Vagina (tissue), 2 donors: Measurements from ENCODE around the gene SARDH. TPM values are rescaled to one million over a fixed set of nuclear protein-coding genes. Genes with fewer than 3 reads are reported as not detected.

ENCODE experiments used
- DNase-seq, 2 donors: peaks; one replicate each; pipeline ENCODE4 v3.0.0-alpha.2; 2017; ENCODE audit errors: extremely low spot score in 2 of 2
- H3K27ac ChIP-seq: fragments of 200-600 bp; sonication (generic); one replicate; pipeline ENCODE4 v1.5.1; 2019
- H3K27me3 ChIP-seq: fragments of 200-600 bp; sonication (generic); one replicate; pipeline ENCODE4 v1.5.1; 2019
- H3K36me3 ChIP-seq, 2 donors: fragments of 200-600 bp; sonication (generic); one replicate each; pipeline ENCODE4 v1.5.1; 2017 to 2019
- H3K4me1 ChIP-seq: fragments of 200-600 bp; sonication (generic); one replicate; pipeline ENCODE4 v1.5.1; 2019
- H3K4me3 ChIP-seq, 2 donors: fragments of 200-600 bp; sonication (generic); 1 replicate in 1 of 2; 2 replicates in 1 of 2; pipeline ENCODE4 v1.5.1; 2016 to 2019
- H3K9me3 ChIP-seq: fragments of 200-600 bp; sonication (generic); one replicate; pipeline ENCODE4 v1.5.1; 2019
- CTCF ChIP-seq, 3 experiments: fragments of 450-650 bp in 2 of 3; fragments of 200-600 bp in 1 of 3; sonication (generic) in 1 of 3; IDR thresholded peaks; one replicate each; pipeline ENCODE4 v1.5.1; 2017 to 2019; ENCODE audit warnings: antibody characterized with exemption in 3 of 3, mild to moderate bottlenecking in 2 of 3, moderate library complexity in 2 of 3
- POLR2A ChIP-seq, 2 donors: fragments of 450-650 bp; IDR thresholded peaks; one replicate each; pipeline ENCODE4 v1.6.1; 2017; ENCODE audit warnings: antibody characterized with exemption in 2 of 2, mild to moderate bottlenecking in 2 of 2, moderate library complexity in 2 of 2
- POLR2AphosphoS5 ChIP-seq, 2 donors: sonication (generic); formaldehyde crosslinking; IDR thresholded peaks; one replicate each; pipeline ENCODE4 v1.9.0; 2017; ENCODE audit warnings: antibody characterized with exemption in 2 of 2, mild to moderate bottlenecking in 2 of 2, low read depth in 1 of 2; ENCODE audit not compliant: insufficient read depth in 1 of 2
- intact Hi-C: fragments of 100-400 bp; cut with DNase I; formaldehyde crosslinking; loops from one replicate; pipeline ENCODE4 v1.15.1; 2023
- total RNA-seq: library from RNA; depleted of rRNA; stranded (reverse); fragments of >200 nt; gene quantifications from one replicate; pipeline ENCODE4 v1.2.3, GENCODE V29; 2016

Gene SARDH
- total RNA-seq, 1 donor from 2014 or later = 2.0 TPM

- no peaks in the 10 kb centered on the region for H3K36me3 ChIP-seq
- no peak for DNase-seq
- no peaks in the 10 kb centered on the region for H3K9me3 ChIP-seq
- no peaks in the 10 kb centered on the region for H3K27me3 ChIP-seq
- intact Hi-C loops = no loop called here
- H3K27ac ChIP-seq = no peak overlapping the region
- peaks cover 21% of the 10 kb centered on the region for H3K4me1 ChIP-seq
- no peak for TF ChIP-seq POLR2A (IDR thresholded peaks at IDR 0.05)
- TF ChIP-seq CTCF (IDR thresholded peaks at IDR 0.05) = no peak
- TF ChIP-seq POLR2AphosphoS5 (IDR thresholded peaks at IDR 0.05; ENCODE audit: insufficient read depth in 1 of 2, low read depth in 1 of 2) = no peak
- no peak overlapping the region for H3K4me3 ChIP-seq
These were observed 81.0 kb downstream of the SARDH start for GRCh38 chr9:133657120-133657661.

- H3K27me3 ChIP-seq = no peaks in the 10 kb centered on the region
- H3K4me3 ChIP-seq = no peak overlapping the region
- H3K4me1 ChIP-seq = peaks cover 21% of the 10 kb centered on the region
- no peak overlapping the region for H3K27ac ChIP-seq
- H3K9me3 ChIP-seq = no peaks in the 10 kb centered on the region
- intact Hi-C loops = no loop called here
- no peak for DNase-seq
- no peaks in the 10 kb centered on the region for H3K36me3 ChIP-seq
- TF ChIP-seq POLR2AphosphoS5 (IDR thresholded peaks at IDR 0.05; ENCODE audit: insufficient read depth in 1 of 2, low read depth in 1 of 2) (no peak), CTCF (IDR thresholded peaks at IDR 0.05) (no peak), POLR2A (IDR thresholded peaks at IDR 0.05) (no peak)
These were observed 81.7 kb downstream of the SARDH start for GRCh38 chr9:133656211-133657119.

GRCh38 chr9:133655701-133656100 lies 82.5 kb downstream of the SARDH start:
- H3K27me3 ChIP-seq = no peaks in the 10 kb centered on the region
- no peak for DNase-seq

GRCh38 chr9:133654736-133655657 lies 83.2 kb downstream of the SARDH start:
- H3K4me1 ChIP-seq = peaks cover 21% of the 10 kb centered on the region
- no peak overlapping the region for H3K4me3 ChIP-seq
- TF ChIP-seq POLR2A (IDR thresholded peaks at IDR 0.05) = no peak
- no peak for TF ChIP-seq CTCF (IDR thresholded peaks at IDR 0.05)
- no peak for TF ChIP-seq POLR2AphosphoS5 (IDR thresholded peaks at IDR 0.05; ENCODE audit: insufficient read depth in 1 of 2, low read depth in 1 of 2)
- H3K27me3 ChIP-seq = no peaks in the 10 kb centered on the region
- intact Hi-C loops = no loop called here
- DNase-seq = no peak
- H3K36me3 ChIP-seq = no peaks in the 10 kb centered on the region
- H3K9me3 ChIP-seq = no peaks in the 10 kb centered on the region
- no peak overlapping the region for H3K27ac ChIP-seq

More at GRCh38 chr9:133655701-133656100, 82.5 kb downstream of the SARDH start:
- H3K4me1 ChIP-seq = peaks cover 21% of the 10 kb centered on the region
- H3K4me3 ChIP-seq = no peak overlapping the region
- no peaks in the 10 kb centered on the region for H3K9me3 ChIP-seq
- no peak for TF ChIP-seq POLR2A (IDR thresholded peaks at IDR 0.05)
- TF ChIP-seq POLR2AphosphoS5 (IDR thresholded peaks at IDR 0.05; ENCODE audit: insufficient read depth in 1 of 2, low read depth in 1 of 2) = no peak
- no peak for TF ChIP-seq CTCF (IDR thresholded peaks at IDR 0.05)
- H3K27ac ChIP-seq = no peak overlapping the region
- intact Hi-C loops = no loop called here
- H3K36me3 ChIP-seq = no peaks in the 10 kb centered on the region
